HG03139 (cell line): ENCODE measurements around the gene PHLDB3.
A peak's percentile ranks its signal among the peaks of the same experiment; 100 is the strongest.

Experiments used
- ATAC-seq: cut with Tn5 transposase; IDR thresholded peaks from one replicate; pipeline ENCODE4 v1.9.1; 2021; ENCODE audit not compliant: unreplicated experiment

Gene PHLDB3

GRCh38 chr19:43501661-43502418 is 2.7 kb downstream of the PHLDB3 start:
- ATAC-seq: no peak

DNA sequence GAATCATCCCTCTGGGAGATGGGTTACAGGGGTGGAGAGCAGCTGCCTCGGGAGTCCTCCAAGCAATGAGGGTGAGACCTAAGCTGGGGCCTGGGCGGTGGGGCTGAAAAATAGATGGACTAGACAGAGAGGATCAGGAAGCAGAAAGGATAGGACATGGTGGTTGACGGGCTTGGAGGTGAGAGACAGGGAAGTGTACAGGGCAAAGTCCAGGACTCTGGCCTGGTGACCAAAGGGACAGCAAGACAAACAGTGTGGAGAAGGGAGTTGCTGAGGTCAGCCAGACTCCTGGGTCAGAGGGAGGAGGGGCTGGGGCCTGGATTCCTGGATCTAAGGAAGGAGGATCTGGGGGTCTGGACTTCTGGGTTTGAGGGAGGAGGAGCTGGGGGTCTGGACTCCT is 5.5 kb downstream of the PHLDB3 start:
- no peak for ATAC-seq

GRCh38 chr19:43498233-43498842 is 6.2 kb downstream of the PHLDB3 start:
- no peak for ATAC-seq

GRCh38 chr19:43496960-43497359 is 7.6 kb downstream of the PHLDB3 start:
- no peak for ATAC-seq

DNA sequence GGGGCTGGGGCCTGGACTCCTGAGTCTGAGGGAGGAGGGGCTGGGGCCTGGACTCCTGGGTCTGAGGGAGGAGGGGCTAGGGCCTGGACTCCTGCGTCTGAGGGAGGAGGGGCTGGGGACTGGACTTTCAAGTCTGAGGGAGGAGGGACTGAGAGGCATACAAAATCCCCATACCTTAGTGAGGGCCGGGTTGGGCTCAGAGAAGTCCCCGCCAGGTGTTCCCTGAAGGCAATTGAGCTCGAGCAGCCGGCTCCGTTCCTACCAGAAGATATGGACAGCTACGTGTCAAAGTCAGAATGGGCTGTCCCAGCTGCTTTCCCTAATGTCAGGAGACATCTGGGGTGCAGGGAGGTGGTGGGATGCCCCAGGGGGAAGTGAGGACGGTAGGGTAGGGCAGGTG is 9.5 kb downstream of the PHLDB3 start:
- ATAC-seq: no peak

- ATAC-seq: no peak
These were observed 13.8 kb downstream of the PHLDB3 start for GRCh38 chr19:43490759-43491158.

GRCh38 chr19:43489979-43490599 is 14.5 kb downstream of the PHLDB3 start:
- no peak for ATAC-seq

DNA sequence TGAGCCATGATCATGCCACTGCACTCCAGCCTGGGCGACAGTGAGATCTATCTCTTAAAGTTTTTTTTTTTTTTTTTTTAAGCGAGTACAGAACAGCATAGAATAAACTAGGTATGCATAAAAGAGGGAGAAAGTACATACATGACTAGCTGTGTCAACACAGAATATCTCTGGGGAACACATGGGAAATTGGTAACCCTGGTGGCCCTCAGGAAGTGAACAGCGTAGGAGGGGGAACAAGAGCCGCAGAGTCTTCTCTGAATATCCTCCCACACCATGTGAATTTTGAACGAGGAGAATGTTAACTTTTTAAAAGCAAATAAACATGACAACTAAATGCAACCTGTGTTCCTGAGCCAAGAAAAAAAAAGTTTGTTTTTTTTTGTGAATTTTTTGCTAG is 15.2 kb downstream of the PHLDB3 start:
- no peak for ATAC-seq

DNA sequence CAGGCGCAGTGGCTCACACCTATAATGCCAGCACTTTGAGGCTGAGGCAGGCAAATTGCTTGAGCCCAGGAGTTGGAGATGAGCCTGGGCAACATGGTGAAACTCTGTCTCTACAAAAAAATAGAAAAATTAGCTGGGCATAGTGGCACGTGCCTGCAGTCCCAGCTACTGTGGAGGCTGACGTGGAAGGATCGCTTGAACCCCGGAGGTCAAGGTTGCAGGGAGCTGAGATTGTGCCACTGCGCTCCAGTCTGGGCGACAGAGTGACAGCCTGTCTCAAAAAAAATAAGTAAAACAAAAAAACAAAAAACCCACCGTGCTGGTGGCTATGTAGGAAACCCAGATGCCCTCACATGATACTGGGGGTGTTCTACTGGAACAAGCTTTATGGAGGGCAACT is 16.4 kb downstream of the PHLDB3 start:
- ATAC-seq: no peak

GRCh38 chr19:43486412-43486811 is 18.1 kb downstream of the PHLDB3 start:
- no peak for ATAC-seq

DNA sequence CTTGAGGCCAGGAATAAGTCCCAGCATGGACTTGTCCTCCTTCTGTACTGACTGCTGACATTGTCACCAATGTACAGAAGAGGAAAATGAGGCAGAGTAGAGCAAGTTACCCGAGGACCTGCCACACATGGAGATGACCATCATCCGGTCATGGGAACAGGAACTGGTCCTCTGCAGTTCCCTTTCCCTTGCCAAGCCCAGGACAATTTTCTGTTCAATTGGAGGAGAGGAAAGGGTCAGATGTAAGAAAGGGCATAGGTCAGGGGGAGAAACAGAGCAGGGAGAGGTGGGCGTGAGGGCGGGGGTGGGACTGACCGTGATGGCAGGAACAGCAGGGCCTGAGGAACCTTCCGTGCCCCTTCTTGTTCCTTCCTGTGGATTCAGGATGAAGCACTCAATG is 18.6 kb downstream of the PHLDB3 start:
- ATAC-seq: no peak

GRCh38 chr19:43483281-43483680 is 21.3 kb downstream of the PHLDB3 start:
- ATAC-seq: no peak

GRCh38 chr19:43482193-43482592 is 22.4 kb downstream of the PHLDB3 start:
- ATAC-seq: no peak

GRCh38 chr19:43481701-43482100 is 22.8 kb downstream of the PHLDB3 start:
- ATAC-seq: no peak

GRCh38 chr19:43480574-43480973 is 24.0 kb downstream of the PHLDB3 start:
- no peak for ATAC-seq

DNA sequence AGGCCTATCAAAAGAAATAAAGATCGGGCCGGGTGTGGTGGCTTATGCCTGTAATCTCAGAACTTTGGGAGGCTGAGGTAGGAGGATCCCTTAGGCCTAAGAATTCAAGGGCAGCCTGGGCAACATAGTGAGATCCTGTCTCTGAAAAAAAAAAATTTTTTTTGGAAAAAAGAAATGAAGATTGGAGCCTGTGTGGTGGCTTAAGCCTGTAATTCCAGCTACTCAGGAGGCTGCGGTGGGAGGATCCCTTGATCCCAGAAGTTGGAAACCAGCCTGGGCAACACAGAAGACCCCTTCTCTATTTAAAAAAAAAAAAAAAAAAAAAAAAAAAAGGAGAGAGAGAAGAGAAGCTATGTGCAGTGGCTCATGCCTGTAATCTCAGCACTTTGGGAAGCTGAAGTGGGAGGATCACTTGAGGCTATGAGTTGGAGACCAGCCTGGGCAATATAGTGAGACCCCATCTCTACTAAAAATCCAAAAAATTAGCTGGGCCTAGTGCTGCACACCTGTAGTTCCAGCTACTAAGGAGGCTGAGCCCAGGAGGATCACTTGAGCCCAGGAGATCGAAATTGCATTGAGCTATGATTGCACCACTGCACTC is 24.5 kb downstream of the PHLDB3 start:
- no peak for ATAC-seq

DNA sequence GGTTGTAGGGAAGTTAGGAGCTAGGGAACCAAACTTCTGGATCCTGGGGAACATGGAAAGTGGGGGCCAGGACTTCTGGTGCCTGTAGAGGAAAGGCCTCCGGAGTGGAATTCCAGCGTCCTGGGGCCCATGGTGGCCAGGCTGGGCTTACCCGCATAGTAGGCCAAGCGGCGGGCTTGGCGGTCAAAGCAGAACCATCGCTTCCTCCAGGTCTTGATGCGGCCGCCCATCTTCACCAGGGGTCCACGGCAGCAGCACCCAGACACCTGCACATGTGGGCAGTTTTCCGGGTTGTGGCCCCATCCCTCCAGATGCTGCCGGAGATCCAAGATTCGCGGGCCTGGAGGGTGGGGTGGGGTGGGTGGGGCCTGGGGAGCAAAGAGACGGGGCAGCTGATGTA is 25.3 kb downstream of the PHLDB3 start:
- no peak for ATAC-seq

GRCh38 chr19:43478323-43478722 is 26.2 kb downstream of the PHLDB3 start:
- ATAC-seq: no peak

- ATAC-seq: no peak
These were observed 27.9 kb downstream of the PHLDB3 start for GRCh38 chr19:43476606-43477005.

- ATAC-seq: peak; percentile 70
These were observed 29.4 kb downstream of the PHLDB3 start for GRCh38 chr19:43474986-43475705.

- ATAC-seq: no peak
These were observed 30.1 kb downstream of the PHLDB3 start for GRCh38 chr19:43474487-43474886.
